Mesodermal cell (in vitro differentiated cells): ENCODE data around the gene ZNF160.

Experiments
- H3K27ac ChIP-seq: 2 replicates; pipeline ENCODE4 v1.7.0; 2013; ENCODE audit warnings: mild to moderate bottlenecking, low read depth, low read length, moderate library complexity; ENCODE audit not compliant: severe bottlenecking
- H3K36me3 ChIP-seq: 2 replicates; pipeline ENCODE4 v1.7.1; 2013; ENCODE audit warnings: mild to moderate bottlenecking, low read length, moderate library complexity; ENCODE audit not compliant: control insufficient read depth, insufficient read depth
- H3K4me1 ChIP-seq: one replicate; pipeline ENCODE4 v1.7.1; 2013; ENCODE audit warnings: mild to moderate bottlenecking, low read length; ENCODE audit not compliant: insufficient read depth, control insufficient read depth, poor library complexity, severe bottlenecking
- H3K4me3 ChIP-seq: 2 replicates; pipeline ENCODE4 v1.7.0; 2013; ENCODE audit warnings: low read length, control low read depth, mild to moderate bottlenecking; ENCODE audit not compliant: insufficient read depth, poor library complexity, severe bottlenecking; ENCODE audit errors: extremely low read depth
- H3K9me3 ChIP-seq: 2 replicates; pipeline ENCODE4 v1.7.1; 2013; ENCODE audit warnings: mild to moderate bottlenecking, low read length, moderate library complexity; ENCODE audit not compliant: control insufficient read depth
- WGBS, 2 experiments: methylation state at CpG; one replicate each; pipeline ENCODE4 v1.1.5; 2013; ENCODE audit warnings: missing lambda C conversion rate in 2 of 2; ENCODE audit not compliant: insufficient coverage in 2 of 2; 5-methylcytosine and 5-hydroxymethylcytosine counted together

ZNF160 gene

GRCh38 chr19:53091413-53092254, 11.6 kb downstream of the ZNF160 start:
- H3K4me1 ChIP-seq = no peaks in the 10 kb centered on the region
- no peak overlapping the region for H3K27ac ChIP-seq
- peaks cover 75% of the 10 kb centered on the region for H3K36me3 ChIP-seq
- H3K9me3 ChIP-seq = no peaks in the 10 kb centered on the region
- 78 to 84% methylated on average over 4 to 9 of the region's 19 CpGs for WGBS, 2 experiments
- no peak overlapping the region for H3K4me3 ChIP-seq

GRCh38 chr19:53088091-53088490, 15.1 kb downstream of the ZNF160 start:
- peaks cover 90% of the 10 kb centered on the region for H3K36me3 ChIP-seq
- H3K9me3 ChIP-seq = no peaks in the 10 kb centered on the region
- H3K4me1 ChIP-seq = no peaks in the 10 kb centered on the region
- H3K27ac ChIP-seq = no peak overlapping the region
- no peak overlapping the region for H3K4me3 ChIP-seq
- 94 to 98% methylated on average over 6 of the region's 6 CpGs for WGBS, 2 experiments

- peak overlapping the region; percentile 36 for H3K27ac ChIP-seq
- WGBS, 2 experiments = 64 to 81% methylated on average over 2 to 5 of the region's 5 CpGs
- peaks cover 97% of the 10 kb centered on the region for H3K36me3 ChIP-seq
Observed at GRCh38 chr19:53086949-53087348, 16.3 kb downstream of the ZNF160 start.

GRCh38 chr19:53085496-53085895, 17.7 kb downstream of the ZNF160 start:
- H3K9me3 ChIP-seq = no peaks in the 10 kb centered on the region
- no peak overlapping the region for H3K27ac ChIP-seq
- WGBS, 2 experiments = 93 to 94% methylated on average over 3 to 4 of the region's 7 CpGs
- no peak overlapping the region for H3K4me3 ChIP-seq
- H3K4me1 ChIP-seq = no peaks in the 10 kb centered on the region
- H3K36me3 ChIP-seq = peaks cover 96% of the 10 kb centered on the region

More at GRCh38 chr19:53086949-53087348, 16.3 kb downstream of the ZNF160 start:
- no peaks in the 10 kb centered on the region for H3K9me3 ChIP-seq
- H3K4me1 ChIP-seq = no peaks in the 10 kb centered on the region
- H3K4me3 ChIP-seq = no peak overlapping the region

GRCh38 chr19:53082929-53083328, 20.3 kb downstream of the ZNF160 start:
- H3K9me3 ChIP-seq = no peaks in the 10 kb centered on the region
- 100% methylated on average over 1 of the region's 3 CpGs; no CpG with 5 or more reads in 1 of the 2 experiments for WGBS, 2 experiments
- H3K4me1 ChIP-seq = no peaks in the 10 kb centered on the region
- no peak overlapping the region for H3K27ac ChIP-seq
- H3K36me3 ChIP-seq = peaks cover 86% of the 10 kb centered on the region
- H3K4me3 ChIP-seq = no peak overlapping the region

GRCh38 chr19:53079313-53079924, 23.8 kb downstream of the ZNF160 start:
- Histone ChIP-seq H3K4me3 (no peak overlapping the region), H3K36me3 (peaks cover 79% of the 10 kb centered on the region), H3K27ac (no peak overlapping the region), H3K9me3 (no peaks in the 10 kb centered on the region), H3K4me1 (no peaks in the 10 kb centered on the region)
- 80 to 86% methylated on average over 1 to 5 of the region's 8 CpGs for WGBS, 2 experiments

- Histone ChIP-seq H3K27ac (no peak overlapping the region), H3K4me3 (no peak overlapping the region), H3K36me3 (peaks cover 79% of the 10 kb centered on the region), H3K9me3 (no peaks in the 10 kb centered on the region), H3K4me1 (no peaks in the 10 kb centered on the region)
- no CpG with 5 or more reads among the region's 1 CpG for WGBS, 2 experiments
Observed at GRCh38 chr19:53078668-53079067, 24.6 kb downstream of the ZNF160 start.

- Histone ChIP-seq H3K27ac (no peak overlapping the region), H3K4me1 (no peaks in the 10 kb centered on the region), H3K9me3 (no peaks in the 10 kb centered on the region), H3K36me3 (peaks cover 79% of the 10 kb centered on the region), H3K4me3 (no peak overlapping the region)
- WGBS, 2 experiments = 20% methylated on average over 10 of the region's 10 CpGs
Observed at GRCh38 chr19:53076984-53077383, 26.2 kb downstream of the ZNF160 start.

GRCh38 chr19:53068834-53069233, 34.4 kb downstream of the ZNF160 start:
- H3K4me1 ChIP-seq = no peaks in the 10 kb centered on the region
- no CpG with 5 or more reads among the region's 5 CpGs for WGBS, 2 experiments
- H3K4me3 ChIP-seq = no peak overlapping the region
- peaks cover 87% of the 10 kb centered on the region for H3K36me3 ChIP-seq
- no peak overlapping the region for H3K27ac ChIP-seq
- peaks cover 40% of the 10 kb centered on the region for H3K9me3 ChIP-seq

GRCh38 chr19:53068199-53068598, 35.0 kb downstream of the ZNF160 start:
- peaks cover 81% of the 10 kb centered on the region for H3K36me3 ChIP-seq
- H3K4me1 ChIP-seq = no peaks in the 10 kb centered on the region
- H3K4me3 ChIP-seq = no peak overlapping the region
- WGBS, 2 experiments = 90% methylated on average over 2 of the region's 4 CpGs; no CpG with 5 or more reads in 1 of the 2 experiments
- H3K9me3 ChIP-seq = peaks cover 41% of the 10 kb centered on the region
- no peak overlapping the region for H3K27ac ChIP-seq
